NB4 (cell line): ENCODE data around the gene IFNG-AS1.
A peak's percentile ranks its signal among the peaks of the same experiment; 100 is the strongest.

Experiments
- DNase-seq: peaks from one replicate; pipeline ENCODE4 v3.0.0; 2010; ENCODE audit warnings: low read depth
- H3K4me3 ChIP-seq: one replicate; pipeline ENCODE4 v1.5.1; 2011; ENCODE audit warnings: mild to moderate bottlenecking, low read depth, low read length, moderate library complexity
- MYC ChIP-seq: IDR thresholded peaks from 2 replicates; pipeline ENCODE4 v1.6.1; 2011; ENCODE audit warnings: low read depth, low read length
- POLR2A ChIP-seq: IDR thresholded peaks from 2 replicates; pipeline ENCODE4 v1.6.1; 2011; ENCODE audit warnings: mild to moderate bottlenecking; ENCODE audit not compliant: insufficient read length; ENCODE audit errors: extremely low read depth
- TF ChIP-seq, protein P1 (sequence below): IDR thresholded peaks from 2 replicates; pipeline ENCODE4 v1.6.1; 2011; ENCODE audit warnings: low read depth, low read length
- TF ChIP-seq, protein P2 (sequence below): IDR thresholded peaks from one replicate; pipeline ENCODE4 v1.5.1; 2012; ENCODE audit warnings: low read depth, low read length

Gene IFNG-AS1

DNA sequence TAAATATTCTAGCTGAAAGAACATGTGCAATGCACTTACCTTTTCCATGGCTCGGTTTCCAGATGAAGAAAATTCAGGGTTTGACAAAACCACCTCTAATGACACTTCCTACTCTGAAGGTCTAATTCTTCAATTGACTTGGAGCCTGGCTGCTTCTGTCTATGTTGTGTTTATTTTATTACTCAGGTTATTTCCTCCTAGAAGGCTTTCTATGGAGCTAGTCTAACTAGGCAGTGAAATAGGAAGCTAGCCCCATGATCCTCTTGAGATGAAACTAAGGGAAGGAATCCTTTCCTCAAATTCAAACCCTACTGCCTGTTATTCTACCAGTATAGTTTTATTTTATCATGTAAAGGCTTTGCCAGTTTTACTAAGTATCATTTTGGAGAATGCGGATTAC, 20.9 kb upstream of the IFNG-AS1 start:
- DNase-seq, result no peak
- TF ChIP-seq, protein P1, sequence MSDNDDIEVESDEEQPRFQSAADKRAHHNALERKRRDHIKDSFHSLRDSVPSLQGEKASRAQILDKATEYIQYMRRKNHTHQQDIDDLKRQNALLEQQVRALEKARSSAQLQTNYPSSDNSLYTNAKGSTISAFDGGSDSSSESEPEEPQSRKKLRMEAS, result no peak
- no peak for TF ChIP-seq MYC
- no peak for TF ChIP-seq POLR2A
- TF ChIP-seq, protein P2, sequence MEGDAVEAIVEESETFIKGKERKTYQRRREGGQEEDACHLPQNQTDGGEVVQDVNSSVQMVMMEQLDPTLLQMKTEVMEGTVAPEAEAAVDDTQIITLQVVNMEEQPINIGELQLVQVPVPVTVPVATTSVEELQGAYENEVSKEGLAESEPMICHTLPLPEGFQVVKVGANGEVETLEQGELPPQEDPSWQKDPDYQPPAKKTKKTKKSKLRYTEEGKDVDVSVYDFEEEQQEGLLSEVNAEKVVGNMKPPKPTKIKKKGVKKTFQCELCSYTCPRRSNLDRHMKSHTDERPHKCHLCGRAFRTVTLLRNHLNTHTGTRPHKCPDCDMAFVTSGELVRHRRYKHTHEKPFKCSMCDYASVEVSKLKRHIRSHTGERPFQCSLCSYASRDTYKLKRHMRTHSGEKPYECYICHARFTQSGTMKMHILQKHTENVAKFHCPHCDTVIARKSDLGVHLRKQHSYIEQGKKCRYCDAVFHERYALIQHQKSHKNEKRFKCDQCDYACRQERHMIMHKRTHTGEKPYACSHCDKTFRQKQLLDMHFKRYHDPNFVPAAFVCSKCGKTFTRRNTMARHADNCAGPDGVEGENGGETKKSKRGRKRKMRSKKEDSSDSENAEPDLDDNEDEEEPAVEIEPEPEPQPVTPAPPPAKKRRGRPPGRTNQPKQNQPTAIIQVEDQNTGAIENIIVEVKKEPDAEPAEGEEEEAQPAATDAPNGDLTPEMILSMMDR, result no peak
- no peak overlapping the region for H3K4me3 ChIP-seq

DNA sequence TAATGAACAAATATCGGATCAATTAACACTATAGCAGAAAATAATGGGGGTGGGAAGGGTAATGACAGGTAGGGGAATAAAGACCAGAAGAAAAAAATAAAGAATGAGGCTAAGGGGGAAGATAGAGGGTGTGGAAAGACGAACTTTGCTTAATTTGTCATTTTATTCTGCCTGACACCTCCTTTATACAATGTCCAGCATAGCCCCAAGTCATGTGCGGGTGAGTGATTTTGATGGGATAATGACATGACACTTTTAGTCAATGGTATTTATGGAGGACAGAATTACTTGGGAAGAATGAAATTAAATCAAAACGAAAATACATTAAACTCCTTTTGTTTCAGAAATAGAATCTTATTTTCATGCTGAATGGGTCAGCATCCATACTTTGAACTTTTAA, 20.5 kb upstream of the IFNG-AS1 start:
- DNase-seq, result no peak
- no peak overlapping the region for H3K4me3 ChIP-seq
- TF ChIP-seq MYC (no peak), POLR2A (no peak)
- TF ChIP-seq, protein P1, result no peak
- TF ChIP-seq, protein P2, result no peak

DNA sequence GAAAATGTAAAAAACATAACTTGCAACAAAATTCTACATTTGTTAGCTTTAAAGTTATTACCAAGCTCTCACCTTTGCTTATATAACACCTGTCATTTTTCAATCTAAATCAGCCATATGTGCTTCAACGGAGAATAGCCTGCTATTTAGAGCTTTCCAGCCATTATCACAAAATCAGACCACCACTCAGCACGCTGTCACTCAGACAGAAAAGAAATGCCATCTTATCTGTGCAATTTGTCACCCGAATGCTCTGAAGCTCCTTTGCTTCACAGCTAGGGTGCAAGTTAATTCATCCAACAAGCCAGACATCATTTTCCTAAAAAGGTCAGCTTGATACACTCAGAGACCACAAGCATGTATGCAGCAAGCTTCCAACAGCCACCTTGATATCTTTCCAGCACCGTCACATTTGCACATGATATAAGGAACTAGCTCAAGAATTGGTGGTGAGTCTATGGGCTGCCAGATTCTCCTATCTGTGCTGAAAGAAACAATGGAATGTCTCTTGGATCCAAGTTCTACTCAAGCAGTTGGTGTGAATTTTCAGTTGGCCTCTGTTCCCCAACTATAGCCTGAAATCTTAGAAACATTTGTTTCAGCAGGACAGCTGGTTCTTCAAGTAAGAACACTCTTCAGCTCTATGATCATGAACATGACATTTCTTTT, 20.0 kb upstream of the IFNG-AS1 start:
- no peak for DNase-seq
- H3K4me3 ChIP-seq, result no peak overlapping the region
- no peak for TF ChIP-seq MYC
- TF ChIP-seq POLR2A, result no peak

DNA sequence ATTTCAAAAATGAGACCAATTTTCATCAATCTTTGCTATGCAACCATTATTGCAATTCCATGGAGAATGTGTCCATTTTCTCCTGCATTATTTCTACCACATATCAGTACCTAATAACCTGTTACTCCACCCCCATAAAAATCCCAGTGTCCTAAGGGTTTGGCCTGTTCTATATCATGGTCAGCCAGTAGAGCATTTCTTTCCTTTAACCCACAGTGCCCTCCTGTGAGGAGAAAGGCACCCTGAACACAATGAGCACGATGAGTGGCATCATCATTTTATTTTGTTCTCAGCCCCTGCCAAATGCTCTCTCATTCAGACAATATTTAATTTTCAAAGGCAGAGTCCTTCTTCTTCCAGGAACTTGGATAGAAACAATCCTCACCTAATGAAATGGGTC, 11.6 kb upstream of the IFNG-AS1 start:
- TF ChIP-seq, protein P1, result no peak
- TF ChIP-seq MYC (no peak), POLR2A (no peak)
- TF ChIP-seq, protein P2, result no peak
- H3K4me3 ChIP-seq, result no peak overlapping the region
- no peak for DNase-seq

DNA sequence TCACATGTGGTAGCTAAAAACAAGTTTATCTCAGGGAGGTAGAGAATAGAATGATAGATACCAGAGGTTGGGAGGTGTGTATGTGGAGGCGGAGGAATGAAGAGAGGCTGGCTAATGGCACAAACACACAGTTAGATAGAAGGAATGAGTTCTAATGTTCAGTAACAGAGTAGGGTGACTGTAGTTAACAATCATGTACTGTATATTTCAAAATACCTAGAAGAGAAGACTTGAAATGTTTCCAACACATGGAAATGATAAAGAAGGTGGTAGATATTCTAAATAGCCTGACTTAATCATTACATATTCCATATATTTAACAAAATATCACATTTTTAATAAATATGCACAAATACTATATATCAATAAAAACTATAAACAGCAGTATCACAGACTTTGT, 8.9 kb upstream of the IFNG-AS1 start:
- DNase-seq, result no peak
- TF ChIP-seq, protein P2, result no peak
- TF ChIP-seq MYC (no peak), POLR2A (no peak)
- TF ChIP-seq, protein P1, result no peak
- no peak overlapping the region for H3K4me3 ChIP-seq

DNA sequence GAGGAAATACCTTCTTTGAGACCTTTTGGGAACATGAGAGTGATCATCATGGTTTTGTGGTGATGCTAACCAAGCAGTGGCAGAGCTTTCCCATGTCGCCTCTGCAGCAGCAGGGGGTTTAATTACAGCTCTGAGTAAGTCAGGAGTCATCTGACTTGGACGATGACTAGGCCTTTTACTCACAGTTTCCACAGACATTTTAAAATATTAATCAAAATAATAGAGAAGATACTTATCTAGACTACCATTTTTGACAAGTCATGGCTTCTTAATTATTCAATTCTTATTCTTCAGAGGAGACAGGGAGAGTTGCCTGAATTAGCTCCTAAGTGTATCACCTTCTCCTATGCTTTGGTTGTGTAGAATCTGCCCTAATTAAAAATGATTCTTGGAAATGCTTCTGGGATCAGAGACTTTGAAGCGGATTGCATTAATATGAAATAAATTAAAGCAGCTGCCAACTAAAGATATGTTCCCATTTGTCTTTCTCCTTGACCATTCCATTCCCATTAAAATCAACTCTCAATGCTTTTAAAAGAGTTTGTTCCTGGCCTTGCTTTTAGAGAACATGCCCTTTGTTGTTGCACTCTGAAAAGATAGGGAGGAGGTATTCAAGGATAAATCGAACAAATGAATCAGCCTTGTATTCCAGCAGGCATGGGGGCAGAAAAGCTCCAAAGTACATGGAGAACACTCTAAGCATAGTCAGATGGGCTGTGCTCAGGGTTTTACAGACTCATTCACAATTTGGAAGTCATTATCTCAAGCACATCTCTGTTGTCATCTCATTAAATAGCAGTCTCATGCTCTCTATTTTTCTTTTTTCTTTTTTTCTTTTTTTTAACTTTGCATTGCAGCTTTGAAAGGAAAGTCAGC, 7.7 kb upstream of the IFNG-AS1 start:
- peak; percentile 11 for DNase-seq
- TF ChIP-seq MYC (no peak), POLR2A (no peak)
- TF ChIP-seq, protein P1, result no peak
- TF ChIP-seq, protein P2, result no peak
- no peak overlapping the region for H3K4me3 ChIP-seq
